Measurements from ENCODE around the gene PPM1G.
"Not testable (repeated sequence)": the region's sequence is repeated elsewhere in the genome, so short reads cannot be mapped to it uniquely, and the experiment has no call there.

Gene PPM1G

GRCh38 chr2:27409321-27410073 lies at the start of gene PPM1G:
PPM1G (minus strand) TSS chr2:27409591; CDS start chr2:27409422, 169 bp downstream.
- DNase-seq (ENCODE audit: low spot score) = peak; percentile 96

- no peak for DNase-seq (ENCODE audit: low spot score)
These were observed 44.6 kb upstream of the PPM1G start for GRCh38 chr2:27453968-27454367.

- DNase-seq (ENCODE audit: low spot score) = no peak
These were observed 41.7 kb upstream of the PPM1G start for GRCh38 chr2:27451095-27451494.

- no peak for DNase-seq (ENCODE audit: low spot score)
These were observed 39.0 kb upstream of the PPM1G start for GRCh38 chr2:27448381-27448780.

GRCh38 chr2:27446057-27446456 lies 36.7 kb upstream of the PPM1G start:
- no peak for DNase-seq (ENCODE audit: low spot score)

- DNase-seq (ENCODE audit: low spot score) = no peak
These were observed 36.2 kb upstream of the PPM1G start for GRCh38 chr2:27445615-27446014.

- no peak for DNase-seq (ENCODE audit: low spot score)
These were observed 35.8 kb upstream of the PPM1G start for GRCh38 chr2:27445155-27445554.

- DNase-seq (ENCODE audit: low spot score) = no peak
These were observed 33.5 kb upstream of the PPM1G start for GRCh38 chr2:27442920-27443282.

- DNase-seq (ENCODE audit: low spot score) = no peak
These were observed 32.8 kb upstream of the PPM1G start, which contains the start of gene KRTCAP3 for GRCh38 chr2:27441958-27442919. KRTCAP3 (plus strand) TSS chr2:27442381; CDS start chr2:27442413, 32 bp downstream.

- no peak for DNase-seq (ENCODE audit: low spot score)
These were observed 32.0 kb upstream of the PPM1G start for GRCh38 chr2:27441226-27441926.

- DNase-seq (ENCODE audit: low spot score) = no peak
These were observed 26.2 kb upstream of the PPM1G start for GRCh38 chr2:27435628-27436027.

GRCh38 chr2:27431395-27431794 lies 22.0 kb upstream of the PPM1G start:
- no peak for DNase-seq (ENCODE audit: low spot score)

- DNase-seq (ENCODE audit: low spot score) = no peak
These were observed 19.7 kb upstream of the PPM1G start for GRCh38 chr2:27428978-27429541.

- peak; percentile 97 for DNase-seq (ENCODE audit: low spot score)
These were observed 19.0 kb upstream of the PPM1G start, which contains the start of gene NRBP1 for GRCh38 chr2:27428213-27428977. NRBP1 (plus strand) TSS chr2:27428631; CDS start chr2:27433274, 4,643 bp downstream.

GRCh38 chr2:27427863-27428212 lies 18.4 kb upstream of the PPM1G start:
- no peak for DNase-seq (ENCODE audit: low spot score)

GRCh38 chr2:27425039-27425438 lies 15.6 kb upstream of the PPM1G start:
- not testable (repeated sequence) for DNase-seq (ENCODE audit: low spot score)

GRCh38 chr2:27422958-27423357 lies 13.6 kb upstream of the PPM1G start:
- no peak for DNase-seq (ENCODE audit: low spot score)

- no peak for DNase-seq (ENCODE audit: low spot score)
These were observed 12.4 kb upstream of the PPM1G start for GRCh38 chr2:27421660-27422250.

- DNase-seq (ENCODE audit: low spot score) = no peak
These were observed 11.6 kb upstream of the PPM1G start for GRCh38 chr2:27420996-27421395.

- DNase-seq (ENCODE audit: low spot score) = no peak
These were observed 6.8 kb upstream of the PPM1G start for GRCh38 chr2:27416151-27416550.

Measured in left forelimb (tissue), 1 donor.